Endothelial cell (in vitro differentiated cells): Measurements from ENCODE around the gene LAPTM5. TPM values are rescaled to one million over a fixed set of nuclear protein-coding genes. Genes with fewer than 3 reads are reported as not detected.
A peak's percentile ranks its signal among the peaks of the same experiment; 100 is the strongest.

Experiments
- DNase-seq: peaks from one replicate; pipeline ENCODE4 v3.0.0; 2021; ENCODE audit warnings: low spot score
- H3K27ac Mint-ChIP-seq: one replicate; pipeline ENCODE4 v1.8.0; 2021; ENCODE audit warnings: mixed read lengths, inconsistent platforms; ENCODE audit not compliant: unreplicated experiment
- H3K27me3 Mint-ChIP-seq: one replicate; pipeline ENCODE4 v1.8.0; 2021; ENCODE audit warnings: mild to moderate bottlenecking, moderate library complexity, mixed read lengths, inconsistent platforms; ENCODE audit not compliant: unreplicated experiment
- H3K36me3 Mint-ChIP-seq: one replicate; pipeline ENCODE4 v1.8.0; 2021; ENCODE audit warnings: mild to moderate bottlenecking, low read depth, mixed read lengths, inconsistent platforms; ENCODE audit not compliant: unreplicated experiment
- H3K4me1 Mint-ChIP-seq: one replicate; pipeline ENCODE4 v1.8.0; 2021; ENCODE audit warnings: mild to moderate bottlenecking, mixed read lengths, inconsistent platforms; ENCODE audit not compliant: unreplicated experiment
- H3K4me3 Mint-ChIP-seq: one replicate; pipeline ENCODE4 v1.8.0; 2021; ENCODE audit warnings: mild to moderate bottlenecking, mixed read lengths, inconsistent platforms; ENCODE audit not compliant: unreplicated experiment
- H3K9me3 Mint-ChIP-seq: one replicate; pipeline ENCODE4 v1.8.0; 2021; ENCODE audit warnings: mixed read lengths, inconsistent platforms; ENCODE audit not compliant: unreplicated experiment
- total RNA-seq: library from RNA; stranded (reverse); fragmentation: NEBNext Ultra II Directional; extraction: Animal tissue kit (Norgen Biotek cat#: 25700); gene quantifications from one replicate; pipeline ENCODE4 v1.2.1, GENCODE V29; 2021; ENCODE audit not compliant: unreplicated experiment
- TF ChIP-seq, protein P1 (sequence below): fragments of 200-600 bp; sonication (generic); IDR thresholded peaks from one replicate; pipeline ENCODE4 v1.5.0; 2021; ENCODE audit warnings: antibody characterized with exemption; ENCODE audit not compliant: unreplicated experiment

LAPTM5 gene
- total RNA-seq, 1 donor from 2014 or later, result 80.5 TPM

DNA sequence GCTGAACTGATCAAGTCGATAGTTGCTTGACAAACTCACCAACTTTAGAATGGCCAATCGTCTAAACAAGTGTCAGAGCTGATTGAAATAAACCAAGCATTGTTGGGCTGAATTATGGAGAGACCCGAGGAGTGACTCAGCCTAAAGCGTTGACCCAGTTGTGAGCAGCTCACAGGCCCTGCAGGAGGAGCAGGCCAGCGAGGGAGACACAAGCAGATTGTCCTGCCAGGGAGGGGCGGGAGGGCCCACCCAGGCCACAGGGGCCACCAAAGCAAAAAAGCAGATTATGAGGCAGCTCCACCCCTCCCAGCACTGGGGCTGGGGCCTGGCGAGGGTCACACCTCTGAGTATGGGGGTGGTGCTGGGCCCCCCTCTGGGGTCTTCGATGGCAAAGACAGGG is 24.1 kb downstream of the LAPTM5 start:
- peak overlapping the region; percentile 37 for H3K27ac Mint-ChIP-seq

DNA sequence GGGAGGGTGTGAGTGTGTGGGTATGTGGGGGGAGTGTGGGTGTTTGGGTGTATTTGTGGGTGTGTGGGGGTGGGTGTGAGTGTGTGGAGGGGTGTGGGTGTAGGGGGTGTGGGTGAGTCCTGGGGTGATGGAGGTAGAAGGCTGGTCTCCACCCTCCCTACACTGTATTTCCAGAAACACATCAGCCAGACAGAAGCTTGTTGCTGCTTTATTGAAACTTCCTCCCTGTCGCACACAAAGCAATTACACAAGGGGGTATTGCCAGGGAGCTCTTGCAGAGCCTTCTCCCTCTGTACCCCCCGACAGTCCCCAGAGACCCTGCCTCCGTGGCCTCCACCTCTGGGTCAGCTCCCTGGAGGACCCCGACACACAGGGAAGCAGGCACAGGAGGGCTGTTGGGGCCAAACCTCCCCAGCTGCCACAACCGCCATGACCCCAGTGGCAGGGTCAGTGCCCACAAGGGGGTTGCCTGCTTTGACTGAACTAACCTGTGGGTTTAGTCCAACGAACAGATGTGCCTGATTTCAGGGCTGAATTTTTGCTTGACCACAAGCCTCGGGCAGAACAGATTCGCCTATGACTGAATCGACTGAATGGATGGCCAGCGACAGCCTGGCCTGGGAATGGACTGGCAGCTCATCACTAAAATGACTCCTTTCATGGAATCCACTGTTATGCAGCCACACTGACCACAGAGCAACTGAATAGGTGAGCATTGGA is 25.1 kb downstream of the LAPTM5 start:
- DNase-seq, result no peak
- Mint-ChIP-seq H3K36me3 (peaks cover 28% of the 10 kb centered on the region), H3K9me3 (no peaks in the 10 kb centered on the region), H3K27ac (no peak overlapping the region), H3K4me3 (no peak overlapping the region), H3K27me3 (peaks cover 4% of the 10 kb centered on the region), H3K4me1 (peaks cover 14% of the 10 kb centered on the region)
- TF ChIP-seq, protein P1, sequence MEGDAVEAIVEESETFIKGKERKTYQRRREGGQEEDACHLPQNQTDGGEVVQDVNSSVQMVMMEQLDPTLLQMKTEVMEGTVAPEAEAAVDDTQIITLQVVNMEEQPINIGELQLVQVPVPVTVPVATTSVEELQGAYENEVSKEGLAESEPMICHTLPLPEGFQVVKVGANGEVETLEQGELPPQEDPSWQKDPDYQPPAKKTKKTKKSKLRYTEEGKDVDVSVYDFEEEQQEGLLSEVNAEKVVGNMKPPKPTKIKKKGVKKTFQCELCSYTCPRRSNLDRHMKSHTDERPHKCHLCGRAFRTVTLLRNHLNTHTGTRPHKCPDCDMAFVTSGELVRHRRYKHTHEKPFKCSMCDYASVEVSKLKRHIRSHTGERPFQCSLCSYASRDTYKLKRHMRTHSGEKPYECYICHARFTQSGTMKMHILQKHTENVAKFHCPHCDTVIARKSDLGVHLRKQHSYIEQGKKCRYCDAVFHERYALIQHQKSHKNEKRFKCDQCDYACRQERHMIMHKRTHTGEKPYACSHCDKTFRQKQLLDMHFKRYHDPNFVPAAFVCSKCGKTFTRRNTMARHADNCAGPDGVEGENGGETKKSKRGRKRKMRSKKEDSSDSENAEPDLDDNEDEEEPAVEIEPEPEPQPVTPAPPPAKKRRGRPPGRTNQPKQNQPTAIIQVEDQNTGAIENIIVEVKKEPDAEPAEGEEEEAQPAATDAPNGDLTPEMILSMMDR, result no peak

More for the DNA sequence above, 24.1 kb downstream of the LAPTM5 start:
- Mint-ChIP-seq H3K36me3 (peaks cover 39% of the 10 kb centered on the region), H3K4me1 (peaks cover 6% of the 10 kb centered on the region), H3K9me3 (no peaks in the 10 kb centered on the region), H3K27me3 (peaks cover 4% of the 10 kb centered on the region), H3K4me3 (no peak overlapping the region)
- TF ChIP-seq, protein P1, result no peak
- no peak for DNase-seq

DNA sequence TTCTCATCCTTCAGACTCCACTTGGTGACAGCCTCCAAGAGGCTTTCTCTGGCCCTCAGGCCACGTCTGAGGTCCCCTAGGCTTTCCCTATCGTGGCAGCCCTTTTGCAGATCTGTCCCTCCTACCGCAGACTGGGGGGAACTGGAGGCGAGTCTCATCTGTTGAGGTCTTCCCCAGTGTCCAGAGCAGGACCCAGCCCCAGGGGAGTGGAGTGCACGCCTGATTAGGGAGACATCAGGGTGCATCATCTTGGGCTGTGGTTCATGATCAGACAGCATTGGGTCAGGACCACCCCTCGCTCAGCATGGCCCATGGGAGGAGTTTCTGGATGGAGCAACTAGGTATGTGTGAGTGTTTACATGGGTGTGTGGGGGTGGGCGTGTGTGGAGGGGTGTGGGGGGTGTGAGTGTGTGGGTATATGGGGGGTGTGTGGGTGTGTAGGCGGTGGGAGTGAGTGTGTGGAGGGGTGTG is 25.7 kb downstream of the LAPTM5 start:
- Mint-ChIP-seq H3K27me3 (peaks cover 2% of the 10 kb centered on the region), H3K4me3 (no peak overlapping the region), H3K9me3 (no peaks in the 10 kb centered on the region), H3K36me3 (peaks cover 22% of the 10 kb centered on the region), H3K27ac (no peak overlapping the region), H3K4me1 (peaks cover 17% of the 10 kb centered on the region)
- DNase-seq, result no peak
- TF ChIP-seq, protein P1, result no peak

DNA sequence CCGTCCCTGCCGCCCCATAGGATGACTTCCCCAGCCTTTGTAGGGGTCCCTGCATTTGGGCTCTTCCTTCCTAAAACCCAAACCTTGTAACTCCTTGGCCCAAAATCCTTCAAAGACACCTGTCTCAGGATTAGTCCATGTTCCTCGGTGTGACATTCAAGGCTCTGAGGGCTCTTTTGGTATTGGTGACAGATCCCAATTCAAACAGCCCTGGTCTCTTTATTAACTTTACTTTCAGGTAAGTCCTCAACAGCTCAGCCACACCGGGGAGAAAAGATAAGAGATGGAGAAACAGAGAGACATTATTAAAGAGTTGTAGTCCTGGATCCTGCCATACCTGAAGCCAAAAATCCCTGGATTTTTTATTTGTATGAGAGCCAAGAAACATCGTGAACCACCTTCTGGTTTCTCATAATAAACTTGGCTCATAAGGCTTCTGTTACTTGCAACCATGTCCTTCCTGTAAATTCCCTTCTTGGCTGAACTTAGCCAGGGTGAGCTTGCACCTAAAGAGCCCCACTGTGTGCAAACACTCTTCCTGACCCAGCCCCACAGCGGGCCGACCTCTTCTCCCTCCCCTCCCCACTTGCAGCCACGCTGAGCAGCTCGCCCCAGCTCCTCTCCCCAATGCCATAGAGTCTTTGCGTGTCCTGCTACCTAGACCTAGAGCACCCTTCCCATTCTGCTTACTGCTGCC is 26.3 kb downstream of the LAPTM5 start:
- Mint-ChIP-seq H3K36me3 (peaks cover 20% of the 10 kb centered on the region), H3K27ac (peak overlapping the region; percentile 28)

More for the DNA sequence above, 26.3 kb downstream of the LAPTM5 start:
- Mint-ChIP-seq H3K27me3 (peaks cover 2% of the 10 kb centered on the region), H3K4me3 (no peak overlapping the region), H3K9me3 (no peaks in the 10 kb centered on the region), H3K4me1 (peaks cover 17% of the 10 kb centered on the region)
- TF ChIP-seq, protein P1, result no peak
- no peak for DNase-seq
